GM18519 (cell line): ENCODE measurements around the gene CBLB.
A peak's percentile ranks its signal among the peaks of the same experiment; 100 is the strongest.

Experiments used
- ATAC-seq: cut with Tn5 transposase; IDR thresholded peaks from one replicate; pipeline ENCODE4 v1.9.1; 2021; ENCODE audit warnings: mild to moderate bottlenecking, moderate library complexity; ENCODE audit not compliant: unreplicated experiment, low FRiP score

The CBLB gene

GRCh38 chr3:105868742-105869530 lies at the start of gene CBLB:
TSS of gene CBLB (minus strand) at chr3:105869012. CDS start at chr3:105867577, 1,435 bp downstream.
- ATAC-seq = peak; percentile 66

GRCh38 chr3:105916767-105917166 lies 48.0 kb upstream of the CBLB start:
- no peak for ATAC-seq

- ATAC-seq = no peak
These were observed 46.7 kb upstream of the CBLB start for GRCh38 chr3:105915524-105915923.

GRCh38 chr3:105913616-105914015 lies 44.8 kb upstream of the CBLB start:
- no peak for ATAC-seq

GRCh38 chr3:105912891-105913290 lies 44.1 kb upstream of the CBLB start:
- ATAC-seq = no peak

GRCh38 chr3:105911496-105911895 lies 42.7 kb upstream of the CBLB start:
- no peak for ATAC-seq

GRCh38 chr3:105907777-105908176 lies 39.0 kb upstream of the CBLB start:
- no peak for ATAC-seq

- no peak for ATAC-seq
These were observed 38.0 kb upstream of the CBLB start for GRCh38 chr3:105906836-105907235.

- ATAC-seq = no peak
These were observed 37.5 kb upstream of the CBLB start for GRCh38 chr3:105906345-105906744.

GRCh38 chr3:105905328-105905727 lies 36.5 kb upstream of the CBLB start:
- no peak for ATAC-seq

GRCh38 chr3:105904678-105905284 lies 36.0 kb upstream of the CBLB start:
- ATAC-seq = no peak

- no peak for ATAC-seq
These were observed 35.4 kb upstream of the CBLB start for GRCh38 chr3:105904251-105904650.

GRCh38 chr3:105899516-105899915 lies 30.7 kb upstream of the CBLB start:
- ATAC-seq = no peak

- ATAC-seq = no peak
These were observed 22.3 kb upstream of the CBLB start for GRCh38 chr3:105891101-105891500.

GRCh38 chr3:105888621-105889579 lies 20.1 kb upstream of the CBLB start:
- no peak for ATAC-seq

GRCh38 chr3:105885256-105885655 lies 16.4 kb upstream of the CBLB start:
- ATAC-seq = no peak

GRCh38 chr3:105883798-105884377 lies 15.1 kb upstream of the CBLB start:
- ATAC-seq = no peak

- ATAC-seq = no peak
These were observed 12.0 kb upstream of the CBLB start for GRCh38 chr3:105880681-105881290.

GRCh38 chr3:105878061-105878460 lies 9.2 kb upstream of the CBLB start:
- ATAC-seq = no peak

- no peak for ATAC-seq
These were observed 8.6 kb upstream of the CBLB start for GRCh38 chr3:105877336-105877910.
